H9 (cell line): ENCODE measurements around the gene PELI2. TPM values are rescaled to one million over a fixed set of nuclear protein-coding genes. Genes with fewer than 3 reads are reported as not detected.

Experiments
- DNase-seq: peaks from one replicate; pipeline ENCODE4 v3.0.0-alpha.2; 2017
- H2AFZ ChIP-seq: one replicate; pipeline ENCODE4 v1.6.1; 2013; ENCODE audit warnings: mild to moderate bottlenecking, low read length, control low read depth, moderate library complexity
- H2AK5ac ChIP-seq: 2 replicates; pipeline ENCODE4 v1.6.1; 2013; ENCODE audit warnings: low read length, control low read depth, mixed read lengths; ENCODE audit not compliant: insufficient read length
- H2BK120ac ChIP-seq: one replicate; pipeline ENCODE4 v1.6.1; 2013; ENCODE audit warnings: low read depth, mild to moderate bottlenecking, low read length, control low read depth, inconsistent platforms; ENCODE audit not compliant: poor library complexity, severe bottlenecking
- H2BK12ac ChIP-seq: 2 replicates; pipeline ENCODE4 v1.6.1; 2013; ENCODE audit warnings: low read length, control low read depth, mixed read lengths, low read depth; ENCODE audit not compliant: insufficient read length
- H2BK15ac ChIP-seq: 2 replicates; pipeline ENCODE4 v1.6.1; 2013; ENCODE audit warnings: low read depth, low read length, control low read depth
- H2BK20ac ChIP-seq: one replicate; pipeline ENCODE4 v1.6.1; 2013; ENCODE audit warnings: low read depth, mild to moderate bottlenecking, low read length, control low read depth, inconsistent platforms; ENCODE audit not compliant: poor library complexity, severe bottlenecking
- H2BK5ac ChIP-seq: 2 replicates; pipeline ENCODE4 v1.6.1; 2013; ENCODE audit warnings: low read length, control low read depth, mixed read lengths; ENCODE audit not compliant: insufficient read length
- H3K14ac ChIP-seq: 2 replicates; pipeline ENCODE4 v1.6.1; 2013; ENCODE audit warnings: low read length, control low read depth; ENCODE audit not compliant: insufficient read depth
- H3K18ac ChIP-seq: 2 replicates; pipeline ENCODE4 v1.6.1; 2013; ENCODE audit warnings: low read depth, mild to moderate bottlenecking, mixed read lengths, low read length, control low read depth; ENCODE audit not compliant: insufficient read length
- H3K23ac ChIP-seq: 2 replicates; pipeline ENCODE4 v1.6.1; 2013; ENCODE audit warnings: low read length, control low read depth, mixed read lengths, low read depth; ENCODE audit not compliant: insufficient read length
- H3K23me2 ChIP-seq: 2 replicates; pipeline ENCODE4 v1.6.1; 2013; ENCODE audit warnings: low read depth, mild to moderate bottlenecking, mixed read lengths, low read length, control low read depth; ENCODE audit not compliant: insufficient read length, poor library complexity, severe bottlenecking
- H3K27ac ChIP-seq: 2 replicates; pipeline ENCODE4 v1.5.1; 2013; ENCODE audit warnings: low read length, control low read depth, mixed read lengths, low read depth; ENCODE audit not compliant: insufficient read length
- H3K27me3 ChIP-seq: 2 replicates; pipeline ENCODE4 v1.6.1; 2013; ENCODE audit warnings: low read length, control low read depth, inconsistent platforms; ENCODE audit not compliant: insufficient read depth
- H3K4ac ChIP-seq: 2 replicates; pipeline ENCODE4 v1.6.1; 2013; ENCODE audit warnings: low read depth, mild to moderate bottlenecking, control low read depth, inconsistent platforms, low read length, moderate library complexity
- H3K4me1 ChIP-seq: 2 replicates; pipeline ENCODE4 v1.6.1; 2013; ENCODE audit warnings: low read length, control low read depth, inconsistent platforms; ENCODE audit not compliant: insufficient read depth
- H3K4me2 ChIP-seq: 2 replicates; pipeline ENCODE4 v1.6.1; 2013; ENCODE audit warnings: low read length, control low read depth, mixed read lengths; ENCODE audit not compliant: insufficient read length, insufficient read depth
- H3K56ac ChIP-seq: 2 replicates; pipeline ENCODE4 v1.6.1; 2013; ENCODE audit warnings: low read depth, mild to moderate bottlenecking, mixed read lengths, low read length, control low read depth; ENCODE audit not compliant: insufficient read length
- H3K79me1 ChIP-seq: 2 replicates; pipeline ENCODE4 v1.6.1; 2013; ENCODE audit warnings: low read depth, mild to moderate bottlenecking, moderate library complexity, low read length, control low read depth, inconsistent platforms; ENCODE audit not compliant: insufficient read depth, poor library complexity, severe bottlenecking
- H3K79me2 ChIP-seq: 2 replicates; pipeline ENCODE4 v1.6.1; 2013; ENCODE audit warnings: low read length, control low read depth, inconsistent platforms; ENCODE audit not compliant: insufficient read depth
- H3K9ac ChIP-seq: 2 replicates; pipeline ENCODE4 v1.6.1; 2013; ENCODE audit warnings: low read length, control low read depth, mixed read lengths; ENCODE audit not compliant: insufficient read length; ENCODE audit errors: extremely low read depth
- H3K9me3 ChIP-seq: one replicate; pipeline ENCODE4 v1.6.1; 2013; ENCODE audit warnings: low read depth, low read length, inconsistent platforms; ENCODE audit not compliant: control insufficient read depth
- H3T11ph ChIP-seq: one replicate; pipeline ENCODE4 v1.6.1; 2013; ENCODE audit warnings: mild to moderate bottlenecking, low read length, control low read depth, inconsistent platforms
- H4K20me1 ChIP-seq: one replicate; pipeline ENCODE4 v1.6.1; 2013; ENCODE audit not compliant: control insufficient read depth, insufficient read length, insufficient read depth
- H4K5ac ChIP-seq: 2 replicates; pipeline ENCODE4 v1.6.1; 2013; ENCODE audit warnings: low read depth, mild to moderate bottlenecking, mixed read lengths, low read length, control low read depth; ENCODE audit not compliant: insufficient read length
- H4K8ac ChIP-seq: replicated peaks from 2 replicates; pipeline ENCODE4 v1.6.1; 2013; ENCODE audit warnings: low read length, control low read depth, mixed read lengths, low read depth; ENCODE audit not compliant: insufficient read length
- H4K91ac ChIP-seq: 2 replicates; pipeline ENCODE4 v1.6.1; 2013; ENCODE audit warnings: low read depth, mild to moderate bottlenecking, moderate library complexity, mixed read lengths, low read length, control low read depth; ENCODE audit not compliant: insufficient read length
- H3K27ac Mint-ChIP-seq, 3 experiments: 2 replicates in 2 of 3; 3 replicates in 1 of 3; pipeline ENCODE4 v1.8.0; 2020 to 2021; ENCODE audit warnings: mixed read lengths in 3 of 3, mild to moderate bottlenecking in 1 of 3, moderate library complexity in 1 of 3
- H3K27me3 Mint-ChIP-seq: 2 replicates; pipeline ENCODE4 v1.8.0; 2021; ENCODE audit warnings: low read depth, mild to moderate bottlenecking, moderate library complexity, mixed read lengths
- H3K36me3 Mint-ChIP-seq, 3 experiments: 2 replicates in 2 of 3; 3 replicates in 1 of 3; pipeline ENCODE4 v1.8.0; 2020 to 2021; ENCODE audit warnings: low read depth in 3 of 3, mixed read lengths in 3 of 3; ENCODE audit not compliant: insufficient read depth in 1 of 3
- H3K4me1 Mint-ChIP-seq, 2 experiments: 2 replicates each; pipeline ENCODE4 v1.8.0; 2020; ENCODE audit warnings: mixed read lengths in 2 of 2
- H3K4me3 Mint-ChIP-seq, 2 experiments: 2 replicates in 1 of 2; 3 replicates in 1 of 2; pipeline ENCODE4 v1.8.0; 2020 to 2021; ENCODE audit warnings: mild to moderate bottlenecking in 2 of 2, mixed read lengths in 2 of 2, moderate library complexity in 1 of 2
- H3K9me3 Mint-ChIP-seq, 2 experiments: 2 replicates in 1 of 2; 3 replicates in 1 of 2; pipeline ENCODE4 v1.8.0; 2020; ENCODE audit warnings: mild to moderate bottlenecking in 2 of 2, mixed read lengths in 2 of 2, moderate library complexity in 1 of 2
- WGBS: extraction: QIAGEN DNeasy Blood & Tissue Kit; methylation state at CpG from one replicate; pipeline ENCODE4 v1.1.7; 2013; ENCODE audit warnings: missing lambda C conversion rate, low lambda C conversion rate, mixed read lengths; ENCODE audit not compliant: insufficient read length; ENCODE audit errors: extremely low coverage; 5-methylcytosine and 5-hydroxymethylcytosine counted together
- total RNA-seq: library from RNA; stranded (reverse); gene quantifications from 2 replicates; pipeline ENCODE4 v1.2.1, GENCODE V29; 2021
- TF ChIP-seq, protein P1 (sequence below): fragments of 200-600 bp; sonication (generic); conservative IDR thresholded peaks from 3 replicates; pipeline ENCODE4 v1.8.0; 2021; ENCODE audit warnings: antibody characterized with exemption, mild to moderate bottlenecking

PELI2 gene
- total RNA-seq, 1 experiment from 2014 or later: 18.0 TPM

DNA sequence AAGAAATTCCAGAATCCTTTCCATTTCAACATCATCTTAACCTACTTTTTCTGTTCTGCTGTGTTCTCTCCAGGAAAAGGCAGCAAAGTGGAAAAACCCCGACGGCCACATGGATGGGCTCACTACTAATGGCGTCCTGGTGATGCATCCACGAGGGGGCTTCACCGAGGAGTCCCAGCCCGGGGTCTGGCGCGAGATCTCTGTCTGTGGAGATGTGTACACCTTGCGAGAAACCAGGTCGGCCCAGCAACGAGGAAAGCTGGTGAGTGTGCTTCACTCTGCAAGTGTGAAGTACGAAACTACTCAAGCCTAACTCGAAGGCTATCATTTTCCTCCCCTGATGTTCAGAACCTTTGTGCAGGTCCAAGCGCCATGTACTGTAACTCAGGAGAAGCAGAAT is 172.0 kb downstream of the PELI2 start:
- Mint-ChIP-seq H3K27ac (no peak overlapping the region; a peak in 1 of 7 replicates), H3K4me1 (no peaks in the 10 kb centered on the region), H3K27me3 (no peaks in the 10 kb centered on the region), H3K9me3 (no peaks in the 10 kb centered on the region), H3K36me3 (peaks cover 0 to 5% (median 0%) of the 10 kb centered on the region in 3 experiments; a peak in 2 of 7 replicates), H3K4me3 (no peak overlapping the region)
- Histone ChIP-seq H3K79me1 (no peaks in the 10 kb centered on the region), H3K4ac (no peak overlapping the region), H3K23me2 (no peaks in the 10 kb centered on the region), H2AFZ (no peak overlapping the region), H3K56ac (no peak overlapping the region), H3K18ac (no peak overlapping the region), H4K20me1 (no peaks in the 10 kb centered on the region), H3T11ph (no peak overlapping the region), H4K91ac (no peak overlapping the region), H2BK120ac (no peak overlapping the region), H3K79me2 (no peaks in the 10 kb centered on the region), H3K9me3 (no peaks in the 10 kb centered on the region), H3K4me2 (no peak overlapping the region), H2BK20ac (no peak overlapping the region), H2BK12ac (no peak overlapping the region), H3K14ac (no peak overlapping the region), H3K27ac (no peak overlapping the region), H2BK5ac (no peak overlapping the region), H2BK15ac (no peak overlapping the region), H3K27me3 (no peaks in the 10 kb centered on the region), H4K5ac (no peak overlapping the region), H3K4me1 (no peaks in the 10 kb centered on the region), H3K9ac (no peak overlapping the region), H3K23ac (no peak overlapping the region), H2AK5ac (no peak overlapping the region), H4K8ac (no peak overlapping the region)
- no CpG with 5 or more reads among the region's 14 CpGs for WGBS
- no peak for DNase-seq
- TF ChIP-seq, protein P1, sequence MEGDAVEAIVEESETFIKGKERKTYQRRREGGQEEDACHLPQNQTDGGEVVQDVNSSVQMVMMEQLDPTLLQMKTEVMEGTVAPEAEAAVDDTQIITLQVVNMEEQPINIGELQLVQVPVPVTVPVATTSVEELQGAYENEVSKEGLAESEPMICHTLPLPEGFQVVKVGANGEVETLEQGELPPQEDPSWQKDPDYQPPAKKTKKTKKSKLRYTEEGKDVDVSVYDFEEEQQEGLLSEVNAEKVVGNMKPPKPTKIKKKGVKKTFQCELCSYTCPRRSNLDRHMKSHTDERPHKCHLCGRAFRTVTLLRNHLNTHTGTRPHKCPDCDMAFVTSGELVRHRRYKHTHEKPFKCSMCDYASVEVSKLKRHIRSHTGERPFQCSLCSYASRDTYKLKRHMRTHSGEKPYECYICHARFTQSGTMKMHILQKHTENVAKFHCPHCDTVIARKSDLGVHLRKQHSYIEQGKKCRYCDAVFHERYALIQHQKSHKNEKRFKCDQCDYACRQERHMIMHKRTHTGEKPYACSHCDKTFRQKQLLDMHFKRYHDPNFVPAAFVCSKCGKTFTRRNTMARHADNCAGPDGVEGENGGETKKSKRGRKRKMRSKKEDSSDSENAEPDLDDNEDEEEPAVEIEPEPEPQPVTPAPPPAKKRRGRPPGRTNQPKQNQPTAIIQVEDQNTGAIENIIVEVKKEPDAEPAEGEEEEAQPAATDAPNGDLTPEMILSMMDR: no peak
